Measurements from ENCODE around the gene PHF20.

GRCh38 chr20:35878113-35878625, 106.4 kb downstream of the PHF20 start:
- TF ChIP-seq CTCF (IDR thresholded peaks at IDR 0.05) = no peak
- TF ChIP-seq POLR2A (IDR thresholded peaks at IDR 0.05) = no peak
